ENCODE results near the gene ASNS. TPM values are rescaled to one million over a fixed set of nuclear protein-coding genes. Genes with fewer than 3 reads are reported as not detected.

Gene ASNS
- polyA plus RNA-seq, 1 of the 3 experiments (the other 2 are of a cell fraction): 11.8 TPM

DNA sequence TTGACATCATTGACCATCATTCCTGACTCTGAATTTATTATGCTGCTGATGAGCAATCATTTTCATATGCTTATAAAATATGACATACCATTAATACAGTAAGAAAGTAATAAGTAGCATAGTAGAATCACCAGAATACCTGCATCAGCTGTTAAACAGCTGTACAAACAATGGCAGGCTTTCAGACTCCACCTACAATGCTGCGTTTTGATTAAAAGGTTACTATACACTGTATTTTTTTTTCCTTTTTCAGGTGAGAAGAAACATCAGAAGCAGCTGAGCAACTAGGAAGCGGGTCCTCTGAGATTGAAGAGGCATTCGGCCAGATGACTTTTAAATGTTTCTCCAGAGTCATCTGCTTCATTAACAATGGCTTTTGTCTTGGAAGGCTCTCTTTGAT is 7.1 kb downstream of the ASNS start (continued):
- TF ChIP-seq, protein P1, sequence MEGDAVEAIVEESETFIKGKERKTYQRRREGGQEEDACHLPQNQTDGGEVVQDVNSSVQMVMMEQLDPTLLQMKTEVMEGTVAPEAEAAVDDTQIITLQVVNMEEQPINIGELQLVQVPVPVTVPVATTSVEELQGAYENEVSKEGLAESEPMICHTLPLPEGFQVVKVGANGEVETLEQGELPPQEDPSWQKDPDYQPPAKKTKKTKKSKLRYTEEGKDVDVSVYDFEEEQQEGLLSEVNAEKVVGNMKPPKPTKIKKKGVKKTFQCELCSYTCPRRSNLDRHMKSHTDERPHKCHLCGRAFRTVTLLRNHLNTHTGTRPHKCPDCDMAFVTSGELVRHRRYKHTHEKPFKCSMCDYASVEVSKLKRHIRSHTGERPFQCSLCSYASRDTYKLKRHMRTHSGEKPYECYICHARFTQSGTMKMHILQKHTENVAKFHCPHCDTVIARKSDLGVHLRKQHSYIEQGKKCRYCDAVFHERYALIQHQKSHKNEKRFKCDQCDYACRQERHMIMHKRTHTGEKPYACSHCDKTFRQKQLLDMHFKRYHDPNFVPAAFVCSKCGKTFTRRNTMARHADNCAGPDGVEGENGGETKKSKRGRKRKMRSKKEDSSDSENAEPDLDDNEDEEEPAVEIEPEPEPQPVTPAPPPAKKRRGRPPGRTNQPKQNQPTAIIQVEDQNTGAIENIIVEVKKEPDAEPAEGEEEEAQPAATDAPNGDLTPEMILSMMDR (IDR thresholded peaks at IDR 0.05): no peak
- no peak for TF ChIP-seq NRF1 (IDR thresholded peaks at IDR 0.05; ENCODE audit: low read depth, low read length)
- TF ChIP-seq RXRA (IDR thresholded peaks at IDR 0.05; ENCODE audit: borderline replicate concordance, low read depth): no peak
- TF ChIP-seq, protein P2, sequence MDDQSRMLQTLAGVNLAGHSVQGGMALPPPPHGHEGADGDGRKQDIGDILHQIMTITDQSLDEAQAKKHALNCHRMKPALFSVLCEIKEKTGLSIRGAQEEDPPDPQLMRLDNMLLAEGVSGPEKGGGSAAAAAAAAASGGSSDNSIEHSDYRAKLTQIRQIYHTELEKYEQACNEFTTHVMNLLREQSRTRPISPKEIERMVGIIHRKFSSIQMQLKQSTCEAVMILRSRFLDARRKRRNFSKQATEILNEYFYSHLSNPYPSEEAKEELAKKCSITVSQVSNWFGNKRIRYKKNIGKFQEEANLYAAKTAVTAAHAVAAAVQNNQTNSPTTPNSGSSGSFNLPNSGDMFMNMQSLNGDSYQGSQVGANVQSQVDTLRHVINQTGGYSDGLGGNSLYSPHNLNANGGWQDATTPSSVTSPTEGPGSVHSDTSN (IDR thresholded peaks at IDR 0.05): no peak
- TF ChIP-seq POLR2AphosphoS5 (IDR thresholded peaks at IDR 0.05; ENCODE audit: low read depth, low read length): no peak
- TF ChIP-seq TAF1 (IDR thresholded peaks at IDR 0.05; ENCODE audit: borderline replicate concordance, low read depth, low read length): no peak

DNA sequence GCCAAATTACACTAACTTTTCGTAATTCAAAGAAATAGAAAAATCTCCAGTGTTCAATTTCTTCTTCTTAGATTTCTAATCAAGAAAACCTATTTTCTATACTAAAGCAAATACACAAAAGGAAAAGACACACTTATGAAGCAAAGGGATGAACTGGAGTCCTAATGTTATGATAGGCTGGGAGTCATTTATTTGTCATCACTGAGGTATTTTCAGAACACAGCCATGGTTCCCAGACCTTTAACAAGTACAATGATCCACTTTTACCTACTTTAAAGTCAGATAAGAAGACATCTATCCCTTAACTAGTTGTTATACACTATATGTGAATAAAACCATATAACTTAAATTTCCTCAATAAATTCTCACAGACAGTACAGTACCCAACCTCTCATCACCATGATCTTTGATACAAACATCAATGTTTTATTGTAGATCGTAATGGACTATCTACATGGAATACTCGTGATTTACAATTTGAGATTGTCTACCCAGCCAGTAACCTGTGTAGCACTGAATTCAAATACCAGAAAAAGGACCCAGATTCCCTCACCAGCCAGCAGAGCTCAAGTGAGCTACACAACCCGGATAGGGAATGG is 12.5 kb downstream of the ASNS start:
- no peaks in the 10 kb centered on the region for H3K9me2 ChIP-seq
- peaks cover 31 to 69% of the 10 kb centered on the region in 2 experiments for H3K36me3 ChIP-seq (replicated peaks in 1 of 2; ENCODE audit: control insufficient read depth in 1 of 2, insufficient read depth in 2 of 2, low read length in 1 of 2)
- H3F3A ChIP-seq (replicated peaks; ENCODE audit: insufficient read depth): no peaks in the 10 kb centered on the region
- H3K9me3 ChIP-seq: no peaks in the 10 kb centered on the region
- POLR2A ChIA-PET: no interaction called here
- no peaks in the 10 kb centered on the region for H4K20me1 ChIP-seq (ENCODE audit: insufficient read depth)
- H3K27ac ChIP-seq (ENCODE audit: low read depth in 2 of 2, low read length in 1 of 2): no peak overlapping the region
- TF ChIP-seq RXRA (IDR thresholded peaks at IDR 0.05; ENCODE audit: borderline replicate concordance, low read depth) (no peak), MXI1 (IDR thresholded peaks at IDR 0.05; ENCODE audit: low read depth, low read length) (no peak), EZH2phosphoT487 (IDR thresholded peaks at IDR 0.05; ENCODE audit: borderline replicate concordance, low read depth) (no peak), FOXJ3 (CRISPR knock-in tag; IDR thresholded peaks at IDR 0.05) (no peak), TAF1 (IDR thresholded peaks at IDR 0.05; ENCODE audit: borderline replicate concordance, low read depth, low read length) (no peak), CHD2 (IDR thresholded peaks at IDR 0.05; ENCODE audit: low read length, partially characterized antibody) (no peak), TEAD4 (IDR thresholded peaks at IDR 0.05; ENCODE audit: borderline replicate concordance, insufficient read depth) (no peak), TCF12 (IDR thresholded peaks at IDR 0.05) (no peak), ELF1 (IDR thresholded peaks at IDR 0.05) (no peak), FOXM1 (IDR thresholded peaks at IDR 0.05; ENCODE audit: low read depth) (no peak), FOSL2 (IDR thresholded peaks at IDR 0.05; ENCODE audit: borderline replicate concordance, low read depth) (no peak)
- TF ChIP-seq, protein P3, sequence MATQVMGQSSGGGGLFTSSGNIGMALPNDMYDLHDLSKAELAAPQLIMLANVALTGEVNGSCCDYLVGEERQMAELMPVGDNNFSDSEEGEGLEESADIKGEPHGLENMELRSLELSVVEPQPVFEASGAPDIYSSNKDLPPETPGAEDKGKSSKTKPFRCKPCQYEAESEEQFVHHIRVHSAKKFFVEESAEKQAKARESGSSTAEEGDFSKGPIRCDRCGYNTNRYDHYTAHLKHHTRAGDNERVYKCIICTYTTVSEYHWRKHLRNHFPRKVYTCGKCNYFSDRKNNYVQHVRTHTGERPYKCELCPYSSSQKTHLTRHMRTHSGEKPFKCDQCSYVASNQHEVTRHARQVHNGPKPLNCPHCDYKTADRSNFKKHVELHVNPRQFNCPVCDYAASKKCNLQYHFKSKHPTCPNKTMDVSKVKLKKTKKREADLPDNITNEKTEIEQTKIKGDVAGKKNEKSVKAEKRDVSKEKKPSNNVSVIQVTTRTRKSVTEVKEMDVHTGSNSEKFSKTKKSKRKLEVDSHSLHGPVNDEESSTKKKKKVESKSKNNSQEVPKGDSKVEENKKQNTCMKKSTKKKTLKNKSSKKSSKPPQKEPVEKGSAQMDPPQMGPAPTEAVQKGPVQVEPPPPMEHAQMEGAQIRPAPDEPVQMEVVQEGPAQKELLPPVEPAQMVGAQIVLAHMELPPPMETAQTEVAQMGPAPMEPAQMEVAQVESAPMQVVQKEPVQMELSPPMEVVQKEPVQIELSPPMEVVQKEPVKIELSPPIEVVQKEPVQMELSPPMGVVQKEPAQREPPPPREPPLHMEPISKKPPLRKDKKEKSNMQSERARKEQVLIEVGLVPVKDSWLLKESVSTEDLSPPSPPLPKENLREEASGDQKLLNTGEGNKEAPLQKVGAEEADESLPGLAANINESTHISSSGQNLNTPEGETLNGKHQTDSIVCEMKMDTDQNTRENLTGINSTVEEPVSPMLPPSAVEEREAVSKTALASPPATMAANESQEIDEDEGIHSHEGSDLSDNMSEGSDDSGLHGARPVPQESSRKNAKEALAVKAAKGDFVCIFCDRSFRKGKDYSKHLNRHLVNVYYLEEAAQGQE (IDR thresholded peaks at IDR 0.05; ENCODE audit: low read depth, low read length): no peak
- TF ChIP-seq, protein P4, sequence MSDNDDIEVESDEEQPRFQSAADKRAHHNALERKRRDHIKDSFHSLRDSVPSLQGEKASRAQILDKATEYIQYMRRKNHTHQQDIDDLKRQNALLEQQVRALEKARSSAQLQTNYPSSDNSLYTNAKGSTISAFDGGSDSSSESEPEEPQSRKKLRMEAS (IDR thresholded peaks at IDR 0.05; ENCODE audit: low read depth): no peak
- TF ChIP-seq, protein P5, sequence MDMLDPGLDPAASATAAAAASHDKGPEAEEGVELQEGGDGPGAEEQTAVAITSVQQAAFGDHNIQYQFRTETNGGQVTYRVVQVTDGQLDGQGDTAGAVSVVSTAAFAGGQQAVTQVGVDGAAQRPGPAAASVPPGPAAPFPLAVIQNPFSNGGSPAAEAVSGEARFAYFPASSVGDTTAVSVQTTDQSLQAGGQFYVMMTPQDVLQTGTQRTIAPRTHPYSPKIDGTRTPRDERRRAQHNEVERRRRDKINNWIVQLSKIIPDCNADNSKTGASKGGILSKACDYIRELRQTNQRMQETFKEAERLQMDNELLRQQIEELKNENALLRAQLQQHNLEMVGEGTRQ (IDR thresholded peaks at IDR 0.05; ENCODE audit: borderline replicate concordance, low read depth, low read length): no peak
- H3K79me2 ChIP-seq (ENCODE audit: insufficient read depth): no peaks in the 10 kb centered on the region
- WGBS (ENCODE audit: low lambda C conversion rate): 92% methylated on average over 4 of the region's 4 CpGs
- CTCF ChIA-PET: no interaction called here
- no peaks in the 10 kb centered on the region for H3K27me3 ChIP-seq (ENCODE audit: insufficient read depth)
- H3K4me3 ChIP-seq (ENCODE audit: low read depth in 2 of 2, low read length in 1 of 2): no peak overlapping the region
- H3K9ac ChIP-seq: no peak overlapping the region
- no peak overlapping the region for H2AFZ ChIP-seq (ENCODE audit: low read depth)
- H3K4me1 ChIP-seq (ENCODE audit: control insufficient read depth in 1 of 2, insufficient read depth in 2 of 2, low read depth in 1 of 2, low read length in 1 of 2): no peaks in the 10 kb centered on the region
- no peak for DNase-seq
- no peak overlapping the region for H3K4me2 ChIP-seq

Data from SK-N-SH (cell line).